ENCODE results near the gene EIF3L.

The EIF3L gene

DNA sequence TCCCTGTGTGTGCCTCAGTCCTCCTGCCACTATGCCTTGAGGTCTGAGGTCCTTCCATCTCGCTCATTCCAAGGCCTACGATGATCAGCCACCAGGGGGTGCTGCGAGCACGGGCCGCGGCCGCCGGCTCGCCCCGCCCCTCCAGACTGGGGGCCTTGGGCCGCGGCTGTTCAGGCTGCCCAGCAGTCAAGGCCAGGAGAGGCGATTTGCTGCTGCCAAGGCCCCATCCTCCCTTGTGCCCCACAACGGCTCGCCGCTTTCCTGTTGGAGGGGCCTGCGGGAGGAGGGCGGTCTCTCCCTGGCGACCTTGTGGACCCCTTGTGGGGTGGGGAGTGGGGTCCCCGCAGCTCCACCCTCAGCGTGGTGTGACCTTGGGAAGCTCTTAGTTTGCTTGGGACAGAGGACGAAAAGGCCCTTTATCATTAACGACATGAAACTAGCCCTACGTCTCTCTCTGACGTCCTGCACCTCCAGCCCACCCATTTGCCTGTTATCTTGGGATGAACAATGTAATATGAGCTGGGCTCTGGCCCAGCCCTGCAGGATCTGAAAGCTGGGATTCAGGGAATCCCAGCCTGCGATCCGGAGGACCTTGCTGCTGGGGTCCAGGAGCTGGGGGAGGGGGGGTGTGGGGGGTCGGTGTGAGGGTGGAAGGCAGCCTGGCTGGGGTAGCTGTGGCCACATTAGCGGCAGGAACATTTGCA is 31.4 kb upstream of the EIF3L start:
- peak; percentile 32 for DNase-seq

DNA sequence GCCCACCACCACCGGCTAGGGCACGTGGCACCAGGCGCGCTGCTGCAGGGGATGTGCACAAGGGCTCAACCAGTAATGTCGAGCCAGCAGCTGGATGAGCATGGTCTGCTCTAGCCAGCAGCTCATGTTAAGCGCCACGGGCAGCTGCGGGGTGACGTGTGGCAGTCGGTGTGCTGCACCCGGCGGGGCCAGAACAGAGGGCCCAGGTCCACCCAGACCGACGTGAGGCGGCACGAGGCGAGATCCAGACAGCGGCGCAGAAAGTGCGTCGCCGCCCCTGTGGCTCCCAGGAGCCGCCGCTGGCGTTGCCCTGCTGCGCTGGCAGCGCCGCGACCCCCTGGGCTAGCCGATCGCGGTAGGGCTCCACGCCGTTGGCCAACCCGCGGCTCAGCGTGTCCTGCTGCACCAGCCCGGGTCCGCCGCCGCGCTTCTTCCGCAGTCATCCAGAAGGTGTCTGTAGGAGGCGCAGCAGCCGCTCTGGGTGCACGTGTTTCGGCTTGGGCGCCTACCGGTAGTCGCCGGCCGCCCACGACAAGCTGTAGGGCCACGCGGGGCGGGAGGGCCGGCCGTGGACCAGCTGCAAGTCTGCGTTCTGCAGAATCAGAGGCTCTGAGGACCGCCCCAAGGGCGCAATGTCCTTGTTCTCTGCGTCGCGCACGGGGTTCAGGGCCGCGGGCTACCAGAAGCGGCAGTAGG is 30.7 kb upstream of the EIF3L start:
- DNase-seq, result no peak

GRCh38 chr22:37819105-37819433 is 30.1 kb upstream of the EIF3L start:
- DNase-seq, result no peak

DNA sequence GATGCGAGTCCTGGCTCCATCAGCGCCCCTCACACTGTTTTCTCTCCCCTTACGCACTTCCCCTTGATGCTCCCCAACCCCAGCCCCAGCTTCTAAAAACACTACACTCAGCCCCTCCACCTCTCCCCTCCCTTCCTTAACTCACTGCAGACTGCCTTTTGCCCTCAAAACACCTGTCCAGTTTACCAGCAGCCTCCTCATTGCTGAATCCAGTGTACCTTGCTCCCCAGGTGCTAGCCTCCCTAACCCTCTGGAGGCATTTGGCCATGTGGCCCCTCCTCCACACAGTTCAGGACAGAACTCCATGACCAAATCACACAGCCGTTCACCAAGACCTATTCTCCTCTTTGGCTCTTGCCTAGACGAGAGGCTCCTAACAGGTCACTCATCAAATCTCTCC is 28.9 kb upstream of the EIF3L start:
- DNase-seq, result no peak

GRCh38 chr22:37822079-37822833 is 27.0 kb upstream of the EIF3L start:
- no peak for DNase-seq

GRCh38 chr22:37823134-37823985 is 25.9 kb upstream of the EIF3L start, which contains the start of gene GALR3:
TSS of gene GALR3 (plus strand) at chr22:37823382. CDS start at chr22:37823407, 25 bp downstream.
- no peak for DNase-seq

DNA sequence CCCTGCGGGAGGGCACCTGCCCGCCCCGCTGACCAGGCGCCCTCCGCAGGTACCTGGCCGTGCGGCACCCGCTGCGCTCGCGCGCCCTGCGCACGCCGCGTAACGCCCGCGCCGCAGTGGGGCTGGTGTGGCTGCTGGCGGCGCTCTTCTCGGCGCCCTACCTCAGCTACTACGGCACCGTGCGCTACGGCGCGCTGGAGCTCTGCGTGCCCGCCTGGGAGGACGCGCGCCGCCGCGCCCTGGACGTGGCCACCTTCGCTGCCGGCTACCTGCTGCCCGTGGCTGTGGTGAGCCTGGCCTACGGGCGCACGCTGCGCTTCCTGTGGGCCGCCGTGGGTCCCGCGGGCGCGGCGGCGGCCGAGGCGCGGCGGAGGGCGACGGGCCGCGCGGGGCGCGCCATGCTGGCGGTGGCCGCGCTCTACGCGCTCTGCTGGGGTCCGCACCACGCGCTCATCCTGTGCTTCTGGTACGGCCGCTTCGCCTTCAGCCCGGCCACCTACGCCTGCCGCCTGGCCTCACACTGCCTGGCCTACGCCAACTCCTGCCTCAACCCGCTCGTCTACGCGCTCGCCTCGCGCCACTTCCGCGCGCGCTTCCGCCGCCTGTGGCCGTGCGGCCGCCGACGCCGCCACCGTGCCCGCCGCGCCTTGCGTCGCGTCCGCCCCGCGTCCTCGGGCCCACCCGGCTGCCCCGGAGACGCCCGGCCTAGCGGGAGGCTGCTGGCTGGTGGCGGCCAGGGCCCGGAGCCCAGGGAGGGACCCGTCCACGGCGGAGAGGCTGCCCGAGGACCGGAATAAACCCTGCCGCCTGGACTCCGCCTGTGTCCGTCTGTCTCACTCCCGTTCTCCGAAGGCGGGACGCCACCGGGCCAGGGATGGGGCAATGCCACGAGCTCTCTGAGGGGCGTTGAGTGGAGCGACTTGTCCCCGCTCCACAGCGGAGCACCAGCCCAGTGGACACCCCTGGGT is 24.3 kb upstream of the EIF3L start:
- DNase-seq, result no peak

DNA sequence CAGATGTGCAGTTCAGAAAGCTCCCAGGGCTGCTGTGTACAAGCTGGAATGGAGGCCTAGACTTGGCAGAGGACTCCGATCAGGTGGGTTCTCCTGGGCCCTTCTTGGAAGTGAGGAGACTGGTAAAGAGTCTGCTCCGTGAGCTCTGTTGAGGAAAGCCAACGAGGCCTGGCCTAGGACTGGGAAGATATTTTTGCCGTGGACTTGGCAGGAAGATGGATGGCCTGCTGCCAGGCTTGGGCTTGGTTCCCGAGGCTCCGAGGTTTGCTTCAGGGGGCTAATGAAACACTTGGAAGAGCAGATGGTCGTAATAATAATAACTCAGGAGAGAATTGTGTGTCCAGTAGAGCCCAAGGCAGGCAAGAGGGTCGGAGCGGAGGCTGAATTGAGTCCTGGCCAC is 22.2 kb upstream of the EIF3L start:
- DNase-seq, result no peak

GRCh38 chr22:37830093-37830842 is 19.0 kb upstream of the EIF3L start:
- DNase-seq, result no peak

DNA sequence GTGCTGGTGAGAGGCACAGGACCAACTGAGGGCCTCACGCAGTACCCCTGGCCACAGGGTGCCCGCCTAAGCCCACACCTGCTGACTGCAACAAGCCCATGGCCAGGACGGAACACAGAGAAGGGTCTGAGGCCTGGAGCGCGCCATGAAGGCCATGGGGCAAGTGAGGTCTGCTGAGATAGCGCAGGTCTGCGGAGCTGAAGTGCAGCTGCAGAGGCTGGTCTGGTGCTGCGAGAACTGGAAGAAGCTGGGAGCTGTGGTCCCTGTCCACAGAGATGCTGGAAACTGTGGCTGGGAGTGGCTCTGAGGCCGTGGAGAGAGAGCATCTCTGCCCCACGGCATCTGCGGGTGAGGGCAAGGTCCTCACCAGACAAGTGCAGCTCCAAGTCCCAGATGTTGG is 17.7 kb upstream of the EIF3L start:
- DNase-seq, result no peak

DNA sequence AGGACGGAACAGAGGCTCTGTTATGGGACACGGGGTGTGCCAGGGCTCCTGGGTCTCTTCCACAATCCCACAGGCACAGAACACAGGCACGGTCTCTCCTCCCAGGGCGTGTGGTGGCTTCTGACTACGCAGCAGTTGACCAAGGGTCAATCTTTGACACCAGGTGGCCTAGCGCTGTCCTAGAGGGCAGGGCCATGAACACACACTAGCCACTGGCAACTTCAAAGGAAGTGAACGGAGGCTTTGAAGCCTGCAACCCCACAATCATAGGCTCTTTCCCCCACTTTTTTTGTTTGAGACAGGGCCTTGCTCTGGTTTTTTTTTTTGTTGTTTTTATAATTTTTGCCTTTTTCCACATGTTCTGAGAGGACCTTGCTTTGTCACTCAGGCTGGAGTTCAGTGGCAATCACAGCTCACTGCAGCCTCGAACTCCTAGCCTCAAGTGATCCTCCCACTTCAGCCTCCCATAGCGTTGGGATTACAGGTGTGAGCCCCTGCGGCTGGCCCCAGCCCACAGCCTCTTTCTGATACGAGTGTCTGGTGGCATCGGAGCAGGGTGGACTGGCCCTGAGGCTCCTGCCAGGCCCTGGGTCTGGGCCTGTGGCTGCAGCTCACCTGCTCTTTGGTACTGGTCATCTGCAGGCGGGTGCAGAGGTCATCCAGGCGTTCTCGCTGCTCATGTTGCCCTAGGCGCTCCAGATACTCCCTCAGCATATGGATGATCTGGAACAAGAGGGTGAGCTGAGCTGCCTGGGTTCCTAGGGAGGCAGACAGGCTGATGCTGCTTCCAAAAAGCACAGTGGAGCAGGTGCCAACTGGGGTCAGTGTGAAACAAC is 17.0 kb upstream of the EIF3L start:
- no peak for DNase-seq

- no peak for DNase-seq
Measured at GRCh38 chr22:37842015-37842793, 7.0 kb upstream of the EIF3L start.

- DNase-seq, result no peak
Measured at GRCh38 chr22:37843741-37844089, 5.5 kb upstream of the EIF3L start.

GRCh38 chr22:37844904-37845329 is 4.3 kb upstream of the EIF3L start:
- DNase-seq, result no peak

- no peak for DNase-seq
Measured at GRCh38 chr22:37846433-37846832, 2.8 kb upstream of the EIF3L start.

DNA sequence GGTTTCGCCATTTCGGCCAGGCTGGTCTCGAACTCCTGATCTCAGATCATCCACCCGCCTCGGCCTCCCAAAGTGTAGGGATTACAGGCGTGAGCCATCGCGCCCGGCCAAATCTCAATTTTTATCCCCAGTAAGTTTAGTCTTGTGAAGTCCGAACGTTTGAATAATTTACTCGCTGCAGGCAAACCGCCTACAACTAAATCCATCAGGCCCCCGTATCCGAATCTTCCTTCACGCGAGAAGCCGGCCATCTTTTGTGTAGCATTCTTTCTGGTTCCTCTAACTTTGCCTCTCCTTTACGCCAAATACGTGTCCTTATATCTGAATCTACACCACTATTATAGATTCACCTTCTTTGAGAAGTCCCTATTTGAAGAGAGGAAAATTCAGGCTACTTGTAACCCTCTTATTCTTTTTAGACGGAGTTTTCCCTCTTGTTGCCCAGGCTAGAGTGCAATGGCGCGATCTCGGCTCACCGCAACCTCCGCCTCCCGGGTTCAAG is 581 bp upstream of the EIF3L start:
- DNase-seq, result no peak

DNA sequence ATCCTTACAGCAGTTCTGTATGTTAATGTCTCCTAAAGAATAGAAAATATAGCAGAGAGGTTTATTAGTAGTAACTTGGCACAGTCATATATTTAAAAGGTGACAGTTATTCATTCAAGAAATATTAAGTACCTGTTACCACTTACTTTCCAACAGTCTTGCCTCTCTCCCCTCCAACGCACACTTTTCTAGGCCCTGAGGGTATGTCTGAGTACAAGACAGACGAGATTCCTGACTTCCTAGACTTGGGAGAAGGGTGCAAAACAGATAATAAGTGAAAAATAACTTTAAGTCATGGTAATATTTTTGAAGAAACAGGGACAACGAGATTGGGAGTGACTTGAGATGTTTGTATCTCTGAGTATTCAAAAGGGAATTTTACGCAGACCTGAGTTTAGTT is 1.6 kb downstream of the EIF3L start:
- no peak for DNase-seq

DNA sequence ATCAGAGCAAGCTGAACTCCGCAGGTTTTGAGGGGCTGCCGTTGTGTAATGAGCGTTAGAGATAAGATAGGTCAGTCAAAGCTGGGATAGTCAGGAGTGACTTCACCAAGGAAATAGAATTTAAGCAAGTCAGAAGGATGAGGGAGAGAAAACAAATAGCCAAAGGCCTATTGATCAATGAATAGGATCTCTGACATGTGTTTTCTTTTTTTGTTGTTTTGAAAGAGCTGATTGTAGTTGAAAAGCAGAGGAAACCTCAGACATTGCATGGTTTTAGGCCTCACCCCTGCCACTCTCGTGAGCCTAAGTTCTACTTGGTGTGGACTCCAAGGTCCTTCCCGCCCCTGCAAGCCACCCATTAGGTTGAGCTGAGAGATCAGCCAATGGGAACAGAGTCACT is 3.2 kb downstream of the EIF3L start:
- no peak for DNase-seq

DNA sequence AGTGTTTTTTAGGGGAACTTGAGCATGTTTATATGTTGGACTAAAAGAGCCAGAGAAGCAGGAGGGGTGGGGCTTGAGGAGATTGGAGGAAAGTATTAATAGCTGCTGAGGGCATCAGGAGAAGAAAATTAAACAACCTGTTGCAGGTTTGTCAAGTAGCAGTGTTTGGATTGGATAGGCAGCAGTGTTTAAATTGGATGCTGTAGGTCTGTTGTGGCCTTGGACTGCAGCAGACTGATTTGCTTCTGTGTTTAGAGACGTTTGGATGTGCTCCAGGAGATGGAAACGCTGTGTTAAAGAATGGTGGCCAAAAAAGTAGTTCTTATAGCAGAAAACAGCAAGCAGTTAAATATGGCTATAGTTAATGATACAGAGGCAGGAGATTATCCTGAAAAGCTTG is 5.7 kb downstream of the EIF3L start:
- DNase-seq, result no peak
